Measurements from ENCODE around the gene LTA.

The LTA gene

DNA sequence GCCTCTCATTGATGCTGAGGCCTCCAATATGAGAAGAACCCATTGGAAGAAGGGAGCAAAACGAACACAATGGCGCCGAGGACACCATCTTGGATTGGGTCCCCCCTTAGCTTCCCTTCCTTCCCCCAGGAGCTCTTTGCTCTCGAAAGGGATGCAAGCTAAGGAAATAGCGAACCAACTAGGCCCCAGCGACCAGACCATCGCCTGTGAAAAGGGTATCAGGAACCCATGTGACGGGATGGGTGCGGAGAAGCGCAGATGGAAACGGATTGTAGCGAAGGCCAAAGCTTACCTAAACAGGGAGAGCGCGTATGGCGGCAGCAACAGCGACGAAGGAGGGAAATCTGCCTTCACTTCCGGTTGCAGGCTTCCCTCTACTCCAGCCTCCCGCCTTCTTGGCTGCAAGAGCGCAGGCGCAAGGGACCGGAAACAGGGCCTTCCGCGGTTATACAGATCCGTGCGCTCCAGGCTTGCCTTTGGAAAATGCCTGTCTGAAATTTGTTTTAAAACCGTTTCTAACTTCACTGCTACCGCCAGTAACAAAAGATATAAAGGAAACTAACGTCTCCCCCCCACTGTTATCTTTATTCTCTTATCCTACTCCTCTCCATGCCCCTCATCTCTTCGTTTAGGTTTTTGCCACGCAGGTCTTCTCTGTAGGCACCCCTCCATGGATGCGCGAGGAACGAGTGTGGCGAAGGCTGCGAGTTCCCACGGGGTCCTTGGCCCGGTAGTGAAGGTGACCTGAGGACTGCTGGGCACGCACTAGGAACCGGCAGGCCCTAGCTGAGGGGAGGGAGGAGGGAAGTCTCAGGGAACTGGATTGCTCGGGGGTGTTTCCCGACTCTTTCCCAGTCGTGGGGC, 30.2 kb upstream of the LTA start, which contains the start of gene DDX39B:
Gene DDX39B (minus strand): TSS at position 346 of the 864 bp plus-strand sequence. CDS start 1,471 bp downstream, outside the sequence.
- peak; percentile 83 to 89 for DNase-seq (ENCODE audit: low read depth in 2 of 2)

GRCh38 chr6:31543639-31544038, 28.4 kb upstream of the LTA start:
- no peak for DNase-seq (ENCODE audit: low read depth in 2 of 2)

GRCh38 chr6:31544676-31545075, 27.4 kb upstream of the LTA start:
- DNase-seq (ENCODE audit: low read depth in 2 of 2), result no peak

- DNase-seq (ENCODE audit: low read depth in 2 of 2), result no peak
Observed at GRCh38 chr6:31545291-31545690, 26.8 kb upstream of the LTA start.

GRCh38 chr6:31546339-31546957, 25.6 kb upstream of the LTA start, which contains the start of gene ATP6V1G2:
Gene ATP6V1G2 (minus strand): TSS chr6:31546608. CDS start chr6:31546559, 49 bp downstream.
- DNase-seq (ENCODE audit: low read depth in 2 of 2), result peak; percentile 74 to 77

DNA sequence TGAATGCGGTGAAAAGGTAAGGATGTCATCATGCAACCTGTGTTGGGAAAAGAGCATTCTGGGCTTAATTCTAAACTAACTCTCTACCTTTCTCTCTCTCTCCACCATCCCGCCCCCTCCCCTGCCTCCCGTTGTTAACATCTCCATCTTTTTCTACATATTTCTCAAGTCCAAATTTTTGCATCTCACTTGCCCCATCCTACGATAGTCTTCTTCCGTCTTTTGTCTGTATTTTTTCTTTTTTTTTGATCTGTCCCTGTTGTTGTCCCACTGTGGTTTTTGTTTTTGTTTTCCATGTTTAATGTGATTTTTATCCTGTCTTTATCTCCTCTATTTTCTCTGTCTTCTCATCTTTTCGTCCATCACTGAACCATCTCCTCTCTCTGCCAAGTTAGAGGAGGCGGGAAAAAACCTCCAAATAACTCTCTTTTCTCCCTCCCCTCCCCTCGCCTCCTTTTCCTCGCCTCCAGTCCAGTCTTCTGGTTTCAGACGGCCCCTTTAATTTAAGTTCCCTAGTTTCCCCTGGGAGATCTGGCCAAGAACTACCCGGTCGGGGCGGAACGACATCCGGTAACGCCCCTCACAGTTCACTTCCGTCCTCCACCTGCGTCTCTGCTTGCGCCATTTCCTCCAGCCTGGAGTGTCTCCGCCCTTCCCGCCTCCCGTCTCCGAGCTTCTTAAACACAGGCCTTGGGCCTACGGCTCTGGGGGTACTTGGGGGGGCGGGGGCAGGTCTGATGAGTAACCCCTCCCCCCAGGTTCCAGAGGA, 24.9 kb upstream of the LTA start, which contains the start of gene NFKBIL1:
Gene NFKBIL1 (plus strand): TSS at position 651 of the 769 bp plus-strand sequence. CDS start 87 bp downstream, at position 738.
- peak; percentile 82 to 85 for DNase-seq (ENCODE audit: low read depth in 2 of 2)

DNA sequence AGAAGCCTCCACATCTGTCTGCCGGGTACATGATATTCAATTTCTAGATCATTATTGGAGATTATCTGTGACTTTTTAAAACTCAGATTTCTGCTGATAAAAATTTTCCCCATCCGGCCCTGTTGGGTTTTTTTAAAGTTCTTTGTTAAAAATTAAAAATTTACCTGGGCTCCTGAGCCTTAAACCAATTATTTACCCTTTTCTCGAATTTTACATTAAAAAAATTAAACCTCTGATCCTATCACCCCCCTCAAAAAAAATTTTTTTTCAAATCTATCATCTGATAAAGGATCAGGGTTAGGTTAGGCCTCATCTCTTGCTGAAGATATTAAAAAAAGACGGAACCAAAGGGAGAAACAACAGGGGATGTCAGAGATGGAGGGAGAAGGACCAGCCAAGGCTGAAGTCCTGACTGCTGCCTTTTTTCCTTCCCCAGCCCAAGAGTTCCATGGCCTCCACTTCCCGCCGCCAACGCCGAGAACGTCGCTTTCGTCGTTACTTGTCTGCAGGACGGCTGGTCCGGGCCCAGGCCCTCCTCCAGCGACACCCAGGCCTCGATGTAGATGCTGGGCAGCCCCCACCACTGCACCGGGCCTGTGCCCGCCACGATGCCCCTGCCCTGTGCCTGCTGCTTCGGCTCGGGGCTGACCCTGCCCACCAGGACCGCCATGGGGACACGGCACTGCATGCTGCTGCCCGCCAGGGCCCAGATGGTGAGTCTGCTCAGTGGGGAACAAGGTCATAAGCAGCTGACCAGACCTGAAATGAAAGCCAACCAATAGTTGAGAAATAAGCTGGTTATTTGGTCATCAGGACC, 24.2 kb upstream of the LTA start:
- DNase-seq (ENCODE audit: low read depth in 2 of 2), result no peak

GRCh38 chr6:31548544-31548873, 23.6 kb upstream of the LTA start:
- no peak for DNase-seq (ENCODE audit: low read depth in 2 of 2)

DNA sequence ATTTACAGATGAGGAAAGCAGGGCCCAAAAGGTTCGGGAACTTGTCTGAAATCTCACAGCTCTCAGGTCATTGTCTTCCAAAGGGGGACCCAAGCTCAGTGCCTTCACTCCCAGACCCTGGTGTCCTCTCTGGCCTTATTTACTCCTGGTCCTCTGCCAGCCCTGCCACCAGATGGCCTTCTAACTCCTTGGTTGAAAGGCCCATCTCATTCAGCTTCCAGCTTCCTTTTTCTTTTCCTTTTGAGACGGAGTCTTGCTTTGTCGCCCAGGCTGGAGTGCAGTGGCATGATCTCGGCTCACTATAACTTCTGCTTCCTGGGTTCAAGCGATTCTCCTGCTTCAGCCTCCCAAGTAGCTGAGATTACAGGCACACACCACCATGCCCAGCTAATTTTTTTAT, 20.7 kb upstream of the LTA start:
- peak in 1 of 2 donors; percentile 56 for DNase-seq (ENCODE audit: low read depth in 2 of 2)

DNA sequence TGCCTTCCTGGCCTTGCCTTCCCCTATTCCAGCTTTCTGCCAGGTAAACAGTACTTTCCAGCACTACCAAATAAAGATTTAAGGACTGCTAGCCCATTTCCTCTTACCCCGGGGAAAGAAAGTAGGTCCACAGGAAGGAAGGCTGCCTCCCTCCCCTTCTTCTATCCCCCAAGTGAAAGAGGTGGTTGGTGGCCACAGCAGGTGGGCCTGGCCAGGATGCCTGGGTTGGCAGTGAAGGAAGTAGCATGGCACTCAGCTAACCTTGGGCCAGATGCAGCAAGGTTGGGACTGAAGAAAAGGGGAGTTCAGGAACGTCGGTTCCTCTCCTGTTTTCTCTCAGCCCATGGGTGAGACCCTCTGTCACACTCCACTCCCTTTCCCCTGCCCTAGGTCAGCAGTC, 15.8 kb upstream of the LTA start:
- DNase-seq (ENCODE audit: low read depth in 2 of 2), result no peak

DNA sequence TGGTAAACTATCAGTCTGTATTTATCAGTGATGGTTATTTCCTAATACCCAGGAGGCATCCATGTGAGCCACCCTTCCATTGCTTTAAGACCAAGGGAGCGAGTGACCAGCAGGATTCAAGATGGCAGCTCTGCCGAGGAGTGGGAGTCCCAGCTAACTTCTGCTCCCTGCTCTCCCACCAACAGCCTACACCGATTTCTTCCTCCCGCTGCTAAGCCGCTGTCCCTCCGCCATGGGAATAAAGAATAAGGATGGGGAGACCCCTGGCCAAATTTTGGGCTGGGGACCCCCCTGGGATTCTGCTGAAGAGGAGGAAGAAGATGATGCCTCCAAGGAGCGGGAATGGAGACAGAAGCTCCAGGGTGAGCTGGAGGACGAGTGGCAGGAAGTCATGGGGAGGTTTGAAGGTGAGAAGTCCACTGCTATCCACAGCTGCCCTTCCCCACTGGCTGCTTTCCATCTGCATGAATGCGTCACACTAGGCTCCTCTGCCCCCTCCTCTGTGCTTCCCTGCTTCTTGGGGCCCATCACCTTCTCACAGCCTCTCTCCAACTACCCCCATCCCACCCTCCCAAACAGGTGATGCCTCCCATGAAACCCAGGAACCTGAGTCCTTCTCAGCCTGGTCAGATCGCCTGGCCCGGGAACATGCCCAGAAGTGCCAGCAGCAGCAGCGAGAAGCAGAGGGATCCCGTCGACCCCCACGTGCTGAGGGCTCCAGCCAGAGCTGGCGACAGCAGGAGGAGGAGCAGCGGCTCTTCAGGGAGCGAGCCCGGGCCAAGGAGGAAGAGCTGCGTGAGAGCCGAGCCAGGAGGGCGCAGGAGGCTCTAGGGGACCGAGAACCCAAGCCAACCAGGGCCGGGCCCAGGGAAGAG, 14.4 kb upstream of the LTA start:
- no peak for DNase-seq (ENCODE audit: low read depth in 2 of 2)

DNA sequence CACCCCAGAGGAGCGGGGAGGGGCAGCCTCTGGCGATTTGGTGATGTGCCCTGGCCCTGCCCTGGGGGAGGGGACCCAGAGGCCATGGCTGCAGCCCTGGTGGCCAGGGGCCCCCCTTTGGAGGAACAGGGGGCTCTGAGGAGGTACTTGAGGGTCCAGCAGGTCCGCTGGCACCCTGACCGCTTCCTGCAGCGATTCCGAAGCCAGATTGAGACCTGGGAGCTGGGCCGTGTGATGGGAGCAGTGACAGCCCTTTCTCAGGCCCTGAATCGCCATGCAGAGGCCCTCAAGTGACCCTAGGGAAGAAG, 13.8 kb upstream of the LTA start:
- no peak for DNase-seq (ENCODE audit: low read depth in 2 of 2)

DNA sequence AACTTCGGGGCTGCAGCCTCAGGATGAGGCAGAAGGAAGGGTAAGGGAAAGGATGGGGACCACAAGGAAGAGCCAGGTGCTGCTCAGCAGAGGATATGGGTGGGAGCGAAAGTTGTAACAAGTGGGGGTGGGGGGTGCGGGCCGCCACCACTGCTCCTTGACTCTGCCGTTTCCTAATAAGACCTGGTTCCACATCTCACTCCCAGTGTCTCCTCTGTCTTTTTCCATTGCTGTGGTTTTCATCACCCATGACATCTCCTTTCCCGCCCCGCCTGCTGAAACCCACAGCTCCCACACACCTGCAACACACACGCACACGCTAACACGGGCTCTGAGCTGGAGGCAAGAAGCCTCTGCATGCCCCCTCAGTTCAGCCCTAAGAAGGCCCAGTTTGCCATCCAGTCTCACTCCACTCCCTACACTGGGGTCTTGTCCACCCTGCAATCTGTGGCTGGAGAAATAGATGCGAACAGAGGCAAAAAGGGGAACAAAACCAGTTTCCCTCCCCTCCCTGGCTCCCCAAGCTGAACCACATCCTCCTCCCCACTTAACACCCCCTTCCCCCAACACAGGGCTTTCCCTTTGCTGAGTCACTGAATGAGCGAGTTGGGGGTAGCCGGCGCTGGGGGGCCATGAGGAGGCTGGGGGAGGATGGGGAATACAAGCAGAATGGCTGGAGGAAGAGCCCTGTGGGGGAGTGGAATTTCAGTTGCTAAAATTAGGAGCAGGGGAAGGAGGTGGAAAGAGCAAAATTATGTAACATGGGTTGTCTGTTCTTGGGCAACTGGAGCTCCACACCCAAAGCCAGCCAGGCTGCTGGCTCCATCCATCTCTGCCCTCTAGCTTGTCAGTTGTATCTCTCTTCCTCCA, 13.2 kb upstream of the LTA start:
- DNase-seq (ENCODE audit: low read depth in 2 of 2), result peak; percentile 62 to 64

DNA sequence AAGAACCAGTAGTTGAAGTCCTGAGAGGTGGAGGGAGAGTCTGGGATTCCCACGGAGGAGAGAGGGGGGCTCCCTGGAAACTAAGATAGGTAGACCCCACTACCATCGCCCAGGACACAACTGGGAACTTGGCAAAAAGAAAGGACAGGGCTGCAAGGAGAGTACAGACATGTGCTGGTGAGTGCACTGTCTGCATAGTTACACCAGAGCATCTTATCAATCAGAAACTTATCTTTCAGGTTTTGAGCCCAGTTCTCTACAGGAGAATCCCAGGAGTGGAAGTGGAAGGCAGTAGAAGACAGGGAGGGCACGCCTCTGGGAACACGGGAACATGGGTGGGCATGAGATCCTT, 12.5 kb upstream of the LTA start:
- no peak for DNase-seq (ENCODE audit: low read depth in 2 of 2)

GRCh38 chr6:31559958-31560696, 12.0 kb upstream of the LTA start:
- peak in 1 of 2 donors; percentile 34 for DNase-seq (ENCODE audit: low read depth in 2 of 2)

GRCh38 chr6:31560697-31561058, 11.4 kb upstream of the LTA start:
- DNase-seq (ENCODE audit: low read depth in 2 of 2), result no peak

GRCh38 chr6:31567531-31568370, 4.3 kb upstream of the LTA start:
- no peak for DNase-seq (ENCODE audit: low read depth in 2 of 2)

GRCh38 chr6:31568537-31568961, 3.5 kb upstream of the LTA start:
- DNase-seq (ENCODE audit: low read depth in 2 of 2), result no peak
